H1 (cell line): ENCODE results near the gene RAB3C. TPM values are rescaled to one million over a fixed set of nuclear protein-coding genes. Genes with fewer than 3 reads are reported as not detected.

ENCODE experiments used
- ATF2 ChIP-seq: IDR thresholded peaks from 2 replicates; pipeline ENCODE4 v1.6.1; 2012; ENCODE audit warnings: low read length, inconsistent platforms
- ATF3 ChIP-seq: IDR thresholded peaks from 2 replicates; pipeline ENCODE4 v1.6.1; 2011; ENCODE audit warnings: low read depth, mild to moderate bottlenecking, low read length; ENCODE audit not compliant: insufficient read depth
- CHD1 ChIP-seq: IDR thresholded peaks from 2 replicates; pipeline ENCODE4 v1.6.1; 2012; ENCODE audit warnings: low read depth, low read length, improper control_type of control experiment
- EGR1 ChIP-seq: IDR thresholded peaks from 2 replicates; pipeline ENCODE4 v1.6.1; 2011; ENCODE audit warnings: low read depth, low read length, borderline replicate concordance
- MAFK ChIP-seq: IDR thresholded peaks from 2 replicates; pipeline ENCODE4 v1.6.1; 2012; ENCODE audit warnings: low read depth, mild to moderate bottlenecking, improper control_type of control experiment, low read length
- NRF1 ChIP-seq: IDR thresholded peaks from 2 replicates; pipeline ENCODE4 v1.6.1; 2011; ENCODE audit warnings: mild to moderate bottlenecking, low read depth, low read length, improper control_type of control experiment
- POLR2A ChIP-seq, 2 experiments: IDR thresholded peaks; 1 replicate in 1 of 2; 2 replicates in 1 of 2; pipeline ENCODE4 v1.6.1; 2011; ENCODE audit warnings: low read depth in 2 of 2, low read length in 2 of 2, mild to moderate bottlenecking in 2 of 2; ENCODE audit errors: control extremely low read depth in 1 of 2
- POU5F1 ChIP-seq: IDR thresholded peaks from 2 replicates; pipeline ENCODE4 v1.6.1; 2011; ENCODE audit warnings: low read depth, mild to moderate bottlenecking, low read length, moderate library complexity
- RAD21 ChIP-seq, 2 experiments: IDR thresholded peaks in 1 of 2; conservative IDR thresholded peaks in 1 of 2; 2 replicates each; pipeline ENCODE4 v1.6.1; 2011; ENCODE audit warnings: low read depth in 2 of 2, low read length in 2 of 2, improper control_type of control experiment in 1 of 2, inconsistent platforms in 1 of 2, mild to moderate bottlenecking in 1 of 2, moderate library complexity in 1 of 2
- RBBP5 ChIP-seq: IDR thresholded peaks from 2 replicates; pipeline ENCODE4 v1.7.1; 2012; ENCODE audit warnings: low read depth, mild to moderate bottlenecking, inconsistent platforms, low read length, moderate library complexity, borderline replicate concordance
- RFX5 ChIP-seq: IDR thresholded peaks from 2 replicates; pipeline ENCODE4 v1.6.1; 2011; ENCODE audit warnings: low read depth, low read length, improper control_type of control experiment, borderline replicate concordance
- SIN3A ChIP-seq, 2 experiments: IDR thresholded peaks in 1 of 2; conservative IDR thresholded peaks in 1 of 2; 2 replicates each; pipeline ENCODE4 v1.6.1; 2011 to 2012; ENCODE audit warnings: low read length in 2 of 2, improper control_type of control experiment in 1 of 2, low read depth in 1 of 2, mild to moderate bottlenecking in 1 of 2
- SP1 ChIP-seq: IDR thresholded peaks from 2 replicates; pipeline ENCODE4 v1.6.1; 2011; ENCODE audit warnings: low read depth, low read length
- SUZ12 ChIP-seq: fragments of 200-600 bp; sonication (generic); IDR thresholded peaks from 2 replicates; pipeline ENCODE4 v1.6.1; 2012; ENCODE audit warnings: mild to moderate bottlenecking, inconsistent platforms, low read length, moderate library complexity, mixed read lengths
- TEAD4 ChIP-seq: IDR thresholded peaks from 2 replicates; pipeline ENCODE4 v1.6.1; 2012; ENCODE audit warnings: low read depth, low read length, inconsistent platforms, mixed read lengths
- USF2 ChIP-seq: IDR thresholded peaks from 2 replicates; pipeline ENCODE4 v1.6.1; 2011; ENCODE audit warnings: low read length, improper control_type of control experiment
- ZNF274 ChIP-seq: IDR thresholded peaks from 2 replicates; pipeline ENCODE4 v1.7.0; 2012; ENCODE audit warnings: low read length, borderline replicate concordance; ENCODE audit errors: extremely low read depth
- polyA plus RNA-seq, 7 experiments: library from polyadenylated mRNA; depleted of rRNA in 3 of 7; stranded (reverse) in 5 of 7; unstranded in 2 of 7; fragments of >200 nt in 5 of 7; fragments of 200-250 nt in 2 of 7; gene quantifications; 1 replicate in 5 of 7; 2 replicates in 1 of 7; 4 replicates in 1 of 7; pipeline versions ENCODE4 v1.2.1 to v1.2.3, GENCODE V29; 2011 to 2013; ENCODE audit warnings: missing spikeins in 2 of 7, mixed read lengths in 2 of 7
- total RNA-seq: library from RNA; stranded (reverse); fragmentation: NEBNext Ultra II Directional; extraction: Animal tissue kit (Norgen Biotek cat#: 25700); gene quantifications from 2 replicates; pipeline ENCODE4 v1.2.1, GENCODE V29; 2021
- TF ChIP-seq, protein P1 (sequence below), 3 experiments: IDR thresholded peaks; 1 replicate in 2 of 3; 2 replicates in 1 of 3; pipeline versions ENCODE4 v1.5.1 to v1.6.1; 2011; ENCODE audit warnings: low read length in 3 of 3, mild to moderate bottlenecking in 3 of 3, inconsistent platforms in 2 of 3, low read depth in 1 of 3, moderate library complexity in 1 of 3; ENCODE audit not compliant: insufficient read depth in 1 of 3; ENCODE audit errors: control extremely low read depth in 1 of 3

The RAB3C gene
- total and polyA plus RNA-seq, 2 of the 8 experiments (the other 6 are each of a cell fraction or from before 2014, with no cell fraction given) = 14.7 to 18.3 TPM

GRCh38 chr5:58582803-58583491, at the start of gene RAB3C (continued):
- no peak for TF ChIP-seq SP1
- TF ChIP-seq NRF1 = no peak
- no peak for TF ChIP-seq RFX5
- no peak for TF ChIP-seq POLR2A (IDR thresholded peaks at IDR 0.05; ENCODE audit: control extremely low read depth in 1 of 2, low read depth in 2 of 2, low read length in 2 of 2)
- TF ChIP-seq ATF3 = 0 out of 2 replicates have a peak, but pooled peaks have one; percentile 68
- no peak for TF ChIP-seq ATF2
- TF ChIP-seq POU5F1 = no peak
- no peak for TF ChIP-seq MAFK
- TF ChIP-seq EGR1 = no peak
- TF ChIP-seq ZNF274 = no peak
- TF ChIP-seq TEAD4 = no peak
- TF ChIP-seq SIN3A (conservative IDR thresholded peaks at IDR 0.05 in 1 of 2, IDR thresholded peaks at IDR 0.05 in 1 of 2; ENCODE audit: low read depth in 1 of 2, low read length in 2 of 2) = peak; percentile 89 to 97; a peak in 3 of 4 replicates
- no peak for TF ChIP-seq USF2
- no peak for TF ChIP-seq SUZ12
- TF ChIP-seq RAD21 (IDR thresholded peaks at IDR 0.05 in 1 of 2, conservative IDR thresholded peaks at IDR 0.05 in 1 of 2; ENCODE audit: low read depth in 2 of 2, low read length in 2 of 2) = no peak
- no peak for TF ChIP-seq CHD1
- TF ChIP-seq RBBP5 = no peak
- TF ChIP-seq, protein P1, sequence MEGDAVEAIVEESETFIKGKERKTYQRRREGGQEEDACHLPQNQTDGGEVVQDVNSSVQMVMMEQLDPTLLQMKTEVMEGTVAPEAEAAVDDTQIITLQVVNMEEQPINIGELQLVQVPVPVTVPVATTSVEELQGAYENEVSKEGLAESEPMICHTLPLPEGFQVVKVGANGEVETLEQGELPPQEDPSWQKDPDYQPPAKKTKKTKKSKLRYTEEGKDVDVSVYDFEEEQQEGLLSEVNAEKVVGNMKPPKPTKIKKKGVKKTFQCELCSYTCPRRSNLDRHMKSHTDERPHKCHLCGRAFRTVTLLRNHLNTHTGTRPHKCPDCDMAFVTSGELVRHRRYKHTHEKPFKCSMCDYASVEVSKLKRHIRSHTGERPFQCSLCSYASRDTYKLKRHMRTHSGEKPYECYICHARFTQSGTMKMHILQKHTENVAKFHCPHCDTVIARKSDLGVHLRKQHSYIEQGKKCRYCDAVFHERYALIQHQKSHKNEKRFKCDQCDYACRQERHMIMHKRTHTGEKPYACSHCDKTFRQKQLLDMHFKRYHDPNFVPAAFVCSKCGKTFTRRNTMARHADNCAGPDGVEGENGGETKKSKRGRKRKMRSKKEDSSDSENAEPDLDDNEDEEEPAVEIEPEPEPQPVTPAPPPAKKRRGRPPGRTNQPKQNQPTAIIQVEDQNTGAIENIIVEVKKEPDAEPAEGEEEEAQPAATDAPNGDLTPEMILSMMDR (IDR thresholded peaks at IDR 0.05; ENCODE audit: control extremely low read depth in 1 of 3, insufficient read depth in 1 of 3, low read depth in 1 of 3, low read length in 3 of 3) = no peak
